GM19240 (cell line): ENCODE measurements around the gene APBB1IP.
"Not testable (repeated sequence)": the region's sequence is repeated elsewhere in the genome, so short reads cannot be mapped to it uniquely, and the experiment has no call there.

ENCODE experiments used
- DNase-seq: peaks from one replicate; pipeline ENCODE4 v3.0.0; 2011; ENCODE audit warnings: low spot score; ENCODE audit not compliant: insufficient read length

The APBB1IP gene

GRCh38 chr10:26475386-26475785, 37.2 kb downstream of the APBB1IP start:
- no peak for DNase-seq

GRCh38 chr10:26477501-26477900, 39.4 kb downstream of the APBB1IP start:
- DNase-seq, result no peak

DNA sequence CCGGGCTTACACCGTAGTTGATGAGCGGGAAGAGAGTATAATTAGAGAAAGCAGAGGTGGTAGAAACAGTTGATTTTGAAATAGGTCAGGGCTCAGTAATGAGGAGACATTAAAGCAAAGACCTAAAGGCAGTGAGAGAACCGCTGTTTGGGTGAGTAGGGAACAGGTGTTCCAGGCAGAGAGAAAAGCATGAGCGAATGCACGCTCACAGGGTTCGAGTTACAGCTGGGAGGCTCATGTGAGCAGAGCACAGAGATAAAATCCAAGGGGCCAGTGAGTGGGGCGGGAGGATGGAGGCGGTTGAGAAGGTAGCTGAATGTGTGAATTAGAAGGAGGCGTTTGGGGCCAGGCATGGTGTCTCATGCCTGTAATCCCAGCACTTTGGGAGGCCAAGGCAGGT, 39.9 kb downstream of the APBB1IP start:
- DNase-seq, result no peak

DNA sequence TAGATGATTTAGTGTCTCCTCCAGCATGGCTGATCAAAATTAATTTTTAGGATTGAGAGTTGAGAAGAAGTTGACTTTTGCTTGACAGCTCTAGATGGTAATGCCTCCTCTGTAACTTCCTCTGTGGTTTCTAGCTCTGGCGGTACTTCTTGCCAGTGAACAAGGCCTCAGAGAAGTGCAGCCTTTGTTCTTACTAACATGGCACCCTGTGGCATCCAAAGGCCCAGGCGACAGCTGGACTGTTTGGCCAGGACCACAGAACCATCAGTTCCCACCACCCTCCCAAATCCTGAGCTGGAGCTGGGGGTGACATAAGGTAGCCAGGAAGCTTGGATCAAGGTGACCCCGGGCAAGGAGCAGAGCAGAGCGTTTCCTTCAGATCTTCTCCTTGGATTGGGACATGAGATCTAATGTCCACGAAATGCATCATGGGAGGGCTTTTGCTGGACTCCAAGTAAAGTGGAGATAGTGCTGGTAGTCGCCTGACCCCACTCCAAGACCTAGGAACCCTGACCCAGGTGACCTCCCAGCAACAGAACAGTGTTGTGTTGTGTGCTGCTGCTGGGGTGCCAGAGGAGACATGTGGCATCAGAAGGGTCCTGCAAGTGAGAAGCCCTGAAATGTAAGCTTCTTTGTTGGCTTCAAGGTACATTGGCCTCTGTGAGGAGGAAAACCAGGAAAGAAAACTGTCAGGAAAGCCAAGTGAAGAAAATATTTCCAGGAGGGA, 41.8 kb downstream of the APBB1IP start:
- no peak for DNase-seq

DNA sequence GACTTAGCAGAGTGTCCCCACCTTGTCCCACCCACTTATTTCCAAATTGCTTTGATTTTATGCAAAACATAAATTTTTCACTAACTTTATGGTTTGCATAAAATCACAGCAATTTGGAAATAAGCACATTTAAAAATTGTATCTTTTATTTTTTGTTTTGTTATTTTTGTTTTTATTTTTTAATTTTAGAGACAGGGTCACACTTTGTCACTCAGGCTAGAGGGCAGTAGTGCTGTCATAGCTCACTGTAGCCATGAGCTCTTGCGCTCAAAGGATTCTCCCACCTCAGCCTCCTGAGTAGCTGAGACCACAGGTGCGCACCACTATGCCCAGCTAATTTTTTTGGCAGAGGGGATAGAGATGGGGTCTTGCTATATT, 43.2 kb downstream of the APBB1IP start:
- no peak for DNase-seq

DNA sequence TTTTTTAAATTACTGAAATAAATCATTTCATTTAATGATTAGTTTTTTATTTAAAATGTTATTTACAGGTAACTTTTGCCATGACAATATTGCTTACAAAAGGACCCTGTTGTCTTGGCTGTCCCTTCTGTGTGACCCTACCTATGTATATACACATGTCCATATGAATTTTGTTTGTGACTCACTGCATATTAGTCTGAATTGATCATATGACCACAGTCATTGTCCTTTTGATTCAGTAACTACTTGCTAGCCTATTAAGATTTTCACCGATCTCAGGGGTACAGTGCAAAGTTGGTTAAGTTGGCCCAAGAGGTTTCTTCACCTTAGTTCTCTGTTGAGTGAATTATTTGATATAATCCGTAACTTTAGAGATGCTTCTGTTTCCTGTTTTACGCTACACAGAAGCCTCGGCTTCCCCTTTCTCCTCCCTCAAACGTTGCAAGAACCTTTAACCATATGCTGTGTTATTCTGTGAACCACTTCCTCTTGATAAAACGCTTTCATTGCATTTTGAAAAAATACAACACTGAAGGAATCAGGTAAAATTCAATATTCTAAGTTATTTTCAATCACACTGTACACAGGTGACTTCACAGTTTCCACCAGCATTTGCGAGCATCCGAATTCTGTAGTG, 43.9 kb downstream of the APBB1IP start:
- no peak for DNase-seq

- no peak for DNase-seq
These were observed 45.4 kb downstream of the APBB1IP start for GRCh38 chr10:26483554-26483953.

DNA sequence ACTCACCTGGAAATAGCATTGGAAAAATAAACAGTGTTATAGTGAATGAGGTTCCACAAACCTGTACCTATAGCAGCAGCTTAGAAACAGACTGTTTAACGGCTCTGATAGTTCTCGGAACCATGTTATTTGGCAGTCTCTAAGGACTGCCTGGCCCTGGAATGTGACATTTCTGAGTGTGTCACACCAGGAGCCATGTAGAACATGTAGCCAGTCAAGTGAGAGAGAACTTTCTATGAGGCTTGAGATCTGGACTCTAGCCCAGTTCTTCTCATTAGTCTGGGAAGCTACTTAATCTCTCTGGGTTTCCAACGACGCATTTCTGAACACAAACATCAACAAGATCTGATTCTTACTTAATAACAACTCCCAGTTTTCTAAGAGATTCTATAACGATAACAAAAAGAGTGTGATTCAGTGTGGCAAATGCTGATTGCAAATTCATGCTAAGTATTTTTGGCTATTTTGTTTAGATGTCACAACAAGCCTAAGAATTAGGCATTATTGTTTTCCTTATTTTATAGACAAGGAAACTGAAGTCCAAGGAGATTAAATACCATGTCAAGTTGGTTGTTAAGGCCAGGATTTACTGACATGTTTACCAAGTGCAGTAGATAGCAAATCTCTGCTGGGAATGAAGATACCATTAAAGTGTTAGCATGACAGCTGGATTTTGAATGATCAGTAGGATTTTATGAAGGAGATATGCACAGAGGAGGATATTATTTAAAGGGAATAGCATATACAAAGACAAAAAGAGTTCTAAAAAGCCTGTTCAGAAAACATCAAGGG, 47.2 kb downstream of the APBB1IP start:
- no peak for DNase-seq

- DNase-seq, result no peak
These were observed 48.2 kb downstream of the APBB1IP start for GRCh38 chr10:26486304-26486703.

- DNase-seq, result no peak
These were observed 49.1 kb downstream of the APBB1IP start for GRCh38 chr10:26486990-26487850.

- DNase-seq, result no peak
These were observed 50.2 kb downstream of the APBB1IP start for GRCh38 chr10:26488344-26488743.

DNA sequence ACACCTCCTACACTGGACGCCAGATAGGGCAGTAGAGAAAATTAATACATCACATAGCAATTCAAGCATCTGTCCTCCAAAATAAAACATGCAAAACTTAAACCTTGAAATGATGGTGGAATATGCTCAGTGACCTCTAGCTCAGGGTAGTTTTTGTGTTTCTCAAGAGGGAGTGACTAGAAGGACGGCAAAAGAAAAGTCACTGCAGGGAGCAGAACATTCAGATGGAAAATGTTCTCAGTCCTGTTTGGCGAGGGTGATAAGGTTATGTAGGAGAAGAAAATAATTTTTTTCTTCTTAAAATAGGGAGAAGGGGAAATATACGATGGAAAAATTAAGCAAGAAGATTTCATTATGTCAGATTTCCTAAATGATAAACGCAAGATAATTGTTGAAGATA, 50.9 kb downstream of the APBB1IP start:
- no peak for DNase-seq

DNA sequence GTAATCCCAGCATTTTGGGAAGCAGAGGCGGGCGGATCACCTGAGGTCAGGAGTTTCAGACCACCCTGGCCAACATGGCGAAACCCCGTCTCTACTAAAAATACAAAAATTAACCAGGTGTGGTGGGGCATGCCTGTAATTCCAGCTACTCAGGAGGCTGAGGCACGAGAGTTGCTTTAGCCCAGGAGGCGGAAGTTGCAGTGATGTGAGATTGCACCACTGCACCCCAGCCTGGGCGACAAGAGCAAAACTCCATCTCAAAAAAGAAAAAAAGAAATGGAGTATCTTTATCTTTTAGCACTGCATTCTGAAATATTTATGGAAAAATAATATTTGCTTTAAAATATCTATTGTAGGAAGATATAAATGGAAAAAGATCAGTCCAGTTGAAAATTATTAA, 52.2 kb downstream of the APBB1IP start:
- DNase-seq, result not testable (repeated sequence)

DNA sequence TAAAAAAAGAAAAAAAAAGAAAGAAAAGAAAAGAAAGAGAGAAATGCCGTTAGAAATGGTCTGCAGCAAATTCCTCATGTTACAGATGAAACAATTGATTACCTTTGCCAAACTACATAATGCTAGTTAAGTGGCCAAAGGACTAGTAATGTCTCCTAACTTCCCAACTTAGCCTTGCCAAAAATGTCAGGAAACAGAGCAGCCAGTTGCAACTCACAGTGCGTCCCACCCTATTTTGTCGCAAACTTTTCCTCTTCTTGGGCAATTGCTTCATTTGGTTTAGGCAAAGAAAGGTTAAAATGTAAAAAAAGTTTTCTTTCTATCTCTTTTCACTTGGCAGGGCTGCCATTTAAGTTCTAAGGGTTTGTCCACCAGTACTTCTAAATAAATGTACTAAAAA, 53.1 kb downstream of the APBB1IP start:
- no peak for DNase-seq

GRCh38 chr10:26491934-26492333, 53.8 kb downstream of the APBB1IP start:
- DNase-seq, result no peak

- not testable (repeated sequence) for DNase-seq
These were observed 54.6 kb downstream of the APBB1IP start for GRCh38 chr10:26492725-26493124.

- no peak for DNase-seq
These were observed 55.9 kb downstream of the APBB1IP start for GRCh38 chr10:26494018-26494417.

- no peak for DNase-seq
These were observed 61.3 kb downstream of the APBB1IP start for GRCh38 chr10:26499426-26499825.

- DNase-seq, result no peak
These were observed 64.8 kb downstream of the APBB1IP start for GRCh38 chr10:26502986-26503385.

DNA sequence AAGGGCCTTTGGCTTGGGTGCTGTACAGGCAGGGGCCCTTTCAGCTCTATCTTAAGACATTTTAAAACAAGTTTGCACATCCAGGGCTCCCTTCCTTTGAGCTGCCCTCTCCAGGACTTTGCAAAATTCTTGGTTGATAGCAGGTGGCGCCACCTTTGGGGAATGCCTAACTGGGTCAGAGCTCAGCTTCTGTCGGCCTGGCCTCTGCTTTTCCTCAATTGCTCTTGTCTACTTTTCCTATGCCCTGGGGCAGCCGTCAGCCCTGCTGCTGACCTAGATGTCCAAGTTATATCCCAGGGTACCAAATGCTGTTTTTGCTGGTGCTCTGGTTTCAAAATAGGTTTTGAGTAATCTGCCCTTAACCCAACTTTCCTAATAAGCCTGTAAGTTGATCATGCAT, 65.8 kb downstream of the APBB1IP start:
- no peak for DNase-seq

GRCh38 chr10:26504429-26504828, 66.3 kb downstream of the APBB1IP start:
- DNase-seq, result not testable (repeated sequence)
